K562 (cell line): ENCODE data around the gene IFT81. TPM values are rescaled to one million over a fixed set of nuclear protein-coding genes. Genes with fewer than 3 reads are reported as not detected.
A peak's percentile ranks its signal among the peaks of the same experiment; 100 is the strongest.

Experiments
- ARID1B ChIP-seq: fragments of 450-650 bp; IDR thresholded peaks from 2 replicates; pipeline ENCODE4 v1.6.1; 2016; ENCODE audit warnings: antibody characterized with exemption, mild to moderate bottlenecking, inconsistent platforms
- ATF7 ChIP-seq: fragments of 450-650 bp; IDR thresholded peaks from 2 replicates; pipeline ENCODE4 v1.7.1; 2014; ENCODE audit warnings: mild to moderate bottlenecking, moderate library complexity
- E4F1 ChIP-seq: fragments of 250-450 bp; sonication (Bioruptor Pico); IDR thresholded peaks from 2 replicates; pipeline ENCODE4 v1.5.0; 2021; ENCODE audit warnings: mild to moderate bottlenecking, borderline replicate concordance
- EP300 ChIP-seq: IDR thresholded peaks from 2 replicates; pipeline ENCODE4 v1.6.1; 2012; ENCODE audit warnings: low read length, improper control_type of control experiment
- FOXJ2 ChIP-seq: fragments of 200-800 bp; sonication (Bioruptor generic); IDR thresholded peaks from 2 replicates; pipeline ENCODE4 v1.6.1; 2016; ENCODE audit warnings: missing genetic modification characterization, missing compliant biosample characterization
- KLF16 ChIP-seq: IDR thresholded peaks from 2 replicates; pipeline ENCODE4 v1.6.1; 2016; ENCODE audit warnings: antibody characterized with exemption
- MLLT1 ChIP-seq, 2 experiments: fragments of 450-650 bp; IDR thresholded peaks; 2 replicates each; pipeline ENCODE4 v1.6.1; 2016
- STAT5B ChIP-seq: fragments of 250-450 bp; sonication (Bioruptor Pico); IDR thresholded peaks from 2 replicates; pipeline ENCODE4 v1.8.0; 2021; ENCODE audit warnings: mild to moderate bottlenecking, inconsistent platforms
- TCF3 ChIP-seq: sonication (generic); formaldehyde crosslinking; IDR thresholded peaks from 2 replicates; pipeline ENCODE4 v1.4.0; 2020; ENCODE audit warnings: mild to moderate bottlenecking, missing genetic modification reagents
- polyA plus RNA-seq, 8 experiments: library from polyadenylated mRNA; depleted of rRNA in 4 of 8; stranded (reverse) in 5 of 8; unstranded in 3 of 8; fragments of >200 nt; fragmentation: Nextera tagmentation in 2 of 8; fragmentation: Illumina TruSeq in 1 of 8; extraction: Ambion mirVana in 2 of 8; extraction: Trizol in 1 of 8; gene quantifications; 2 replicates each; pipeline versions ENCODE4 v1.2.1 to v1.2.3, GENCODE V29; 2011 to 2014; ENCODE audit warnings: inconsistent platforms in 1 of 8, missing spikeins in 1 of 8
- total RNA-seq, 7 experiments: library from RNA; depleted of rRNA in 6 of 7; stranded (reverse); fragments of >200 nt in 6 of 7; fragmentation: Illumina TruSeq in 2 of 7; extraction: Trizol in 2 of 7; gene quantifications; 2 replicates each; pipeline versions ENCODE4 v1.2.1 to v1.2.3, GENCODE V29; 2011 to 2021; ENCODE audit warnings: low replicate concordance in 1 of 7

IFT81 gene
- total and polyA plus RNA-seq, 9 of the 15 experiments (the other 6 are each of a cell fraction or from before 2014, with no cell fraction given), result 2.8 to 11.9 (median 7.9) TPM

DNA sequence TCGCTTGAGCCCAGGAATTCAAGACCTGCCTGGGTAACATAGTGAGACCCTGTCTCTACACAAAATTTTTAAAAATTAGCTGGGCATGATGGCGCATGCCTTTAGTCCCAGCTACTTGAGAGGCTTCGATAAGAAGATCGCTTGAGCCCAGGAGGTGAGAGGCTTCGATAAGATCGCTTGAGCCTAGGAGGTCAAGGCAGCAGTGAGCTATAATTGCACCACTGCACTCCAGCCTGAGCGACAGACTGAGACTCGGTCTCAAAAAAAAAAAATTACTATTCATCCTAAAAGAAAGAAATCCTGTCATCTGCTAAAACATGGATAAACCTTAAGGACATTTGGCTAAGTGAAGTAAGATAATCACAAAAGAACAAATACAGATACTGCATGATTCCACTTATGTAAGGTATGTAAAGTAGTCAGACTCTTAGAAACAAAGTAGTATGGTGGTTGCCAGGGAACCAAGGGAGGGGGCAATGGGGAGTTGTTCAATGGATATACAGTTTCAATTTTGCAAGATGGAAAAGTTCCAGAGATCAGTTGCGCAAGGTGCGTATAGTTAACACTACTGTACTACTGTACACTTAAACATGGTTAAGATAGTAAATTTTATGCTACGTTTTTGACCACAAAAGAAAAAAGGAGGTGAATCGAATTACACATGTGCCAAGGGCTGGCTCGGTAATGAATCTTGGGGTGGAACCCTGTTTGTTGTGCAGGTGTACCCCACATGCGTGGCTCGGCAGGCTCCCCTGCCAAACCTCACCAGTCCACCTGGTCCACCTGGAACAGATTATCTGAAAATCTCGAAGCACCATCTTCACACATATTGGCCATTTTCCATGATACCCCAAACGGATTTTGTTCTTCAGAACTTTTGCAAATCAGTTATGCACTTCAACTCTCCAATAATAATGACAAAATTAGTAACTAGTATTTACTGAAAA lies 138.6 kb downstream of the IFT81 start (continued):
- TF ChIP-seq EP300, result peak; percentile 36; the same call in 1 of the 2 replicates
- no peak for TF ChIP-seq FOXJ2 (tag)
- no peak for TF ChIP-seq ATF7
- no peak for TF ChIP-seq STAT5B (CRISPR knock-in tag)
- no peak for TF ChIP-seq E4F1 (CRISPR knock-in tag)
- peak; percentile 70 for TF ChIP-seq TCF3 (CRISPR knock-in tag)
- TF ChIP-seq MLLT1 (IDR thresholded peaks at IDR 0.05), result no peak
- TF ChIP-seq ARID1B, result peak; percentile 81
- TF ChIP-seq KLF16, result 0 out of 2 replicates have a peak, but pooled peaks have one; percentile 9
- TF ChIP-seq, all 486 proteins: peak for 32
